ENCODE data around the gene PPIG.
"Not testable (repeated sequence)": the region's sequence is repeated elsewhere in the genome, so short reads cannot be mapped to it uniquely, and the experiment has no call there.

PPIG gene

DNA sequence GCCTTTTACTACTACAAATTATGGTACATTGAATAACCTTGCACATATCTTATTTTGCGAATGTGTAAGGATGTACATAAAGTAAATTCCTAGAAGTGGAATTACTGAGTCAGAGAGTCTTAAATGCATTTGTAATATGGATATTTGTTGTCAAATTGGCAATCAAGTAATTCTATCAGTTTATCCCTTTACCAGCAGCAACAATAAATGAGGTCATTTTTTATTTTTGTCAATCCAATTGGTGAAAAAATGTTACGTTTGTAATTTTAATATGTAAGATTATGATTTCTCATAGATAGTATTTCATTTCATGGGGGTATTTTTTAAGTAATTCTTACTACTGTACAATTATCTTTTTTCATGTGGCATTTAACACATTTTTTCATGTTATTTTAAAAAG, 14.8 kb downstream of the PPIG start:
- no peak for DNase-seq

DNA sequence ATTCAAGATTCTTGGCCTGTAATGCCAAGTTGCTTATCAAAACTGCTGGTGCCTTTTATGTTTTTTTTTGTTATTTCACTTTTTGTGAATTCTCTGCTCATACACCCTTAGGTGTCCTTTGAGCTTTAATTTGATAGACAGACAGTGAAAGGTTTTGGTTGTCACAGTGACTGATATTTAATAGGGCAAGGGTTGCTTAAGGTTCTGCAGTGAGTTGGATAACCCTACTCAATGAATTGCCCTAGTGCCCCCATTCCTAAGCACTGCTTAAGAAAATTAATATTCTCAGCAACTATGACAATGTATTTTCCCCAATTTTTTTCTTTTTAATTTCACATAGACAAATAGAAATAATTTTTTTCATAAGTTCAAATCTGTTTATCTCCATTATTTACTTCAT, 15.4 kb downstream of the PPIG start:
- DNase-seq, result no peak

DNA sequence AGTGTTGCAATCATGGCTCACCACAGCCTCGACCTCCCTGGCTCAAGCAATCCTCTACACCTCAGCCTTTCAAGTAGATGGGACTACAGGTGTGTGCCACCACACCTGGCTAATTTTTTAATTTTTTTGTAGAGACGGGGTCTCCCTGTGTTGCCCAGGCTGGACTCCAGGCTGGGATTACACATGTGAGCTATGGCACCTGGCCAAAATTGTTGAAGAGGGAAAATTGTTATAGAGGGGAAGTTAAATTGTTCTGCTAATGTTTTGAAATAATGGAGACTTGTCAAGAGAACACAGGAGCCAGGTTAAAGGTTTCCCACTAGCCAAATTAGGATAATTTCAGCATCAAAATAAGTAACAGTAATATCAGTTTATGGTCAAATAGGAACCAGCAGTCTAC, 25.1 kb downstream of the PPIG start:
- DNase-seq, result no peak

DNA sequence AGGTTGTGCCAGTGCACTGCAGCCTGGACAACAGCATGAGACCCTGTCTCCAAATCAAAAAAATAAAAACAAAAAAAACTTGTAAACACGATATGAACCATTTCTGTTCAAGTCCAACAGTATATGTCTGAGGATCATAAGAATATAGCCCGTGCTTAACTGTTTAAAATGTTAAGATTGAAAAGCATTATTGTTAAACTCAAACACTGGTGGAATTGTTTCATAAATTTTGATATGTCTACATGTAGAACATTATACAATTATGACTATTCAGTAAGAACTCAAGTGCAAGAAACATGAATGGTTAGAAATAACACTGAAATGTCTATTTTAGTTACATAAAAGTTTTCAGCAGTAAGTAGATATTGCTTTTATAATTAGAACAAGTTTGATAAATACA, 29.7 kb downstream of the PPIG start:
- DNase-seq, result no peak

DNA sequence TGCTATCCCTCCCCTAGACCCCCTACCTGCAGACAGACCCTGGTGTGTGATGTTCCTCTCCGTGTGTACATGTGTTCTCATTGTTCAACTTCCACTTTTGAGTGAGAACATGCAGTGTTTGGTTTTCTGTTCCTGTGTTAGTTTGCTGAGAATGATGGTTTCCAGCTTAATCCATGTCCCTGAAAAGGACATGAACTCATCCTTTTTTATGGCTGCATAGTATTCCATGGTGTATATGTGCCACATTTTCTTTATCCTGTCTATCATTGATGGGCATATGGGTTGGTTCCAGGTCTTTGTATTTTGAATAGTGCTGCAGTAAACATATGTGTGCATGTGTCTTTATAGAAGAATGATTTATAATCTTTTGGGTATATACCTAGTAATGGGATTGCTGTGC, 31.8 kb downstream of the PPIG start:
- DNase-seq, result not testable (repeated sequence)

DNA sequence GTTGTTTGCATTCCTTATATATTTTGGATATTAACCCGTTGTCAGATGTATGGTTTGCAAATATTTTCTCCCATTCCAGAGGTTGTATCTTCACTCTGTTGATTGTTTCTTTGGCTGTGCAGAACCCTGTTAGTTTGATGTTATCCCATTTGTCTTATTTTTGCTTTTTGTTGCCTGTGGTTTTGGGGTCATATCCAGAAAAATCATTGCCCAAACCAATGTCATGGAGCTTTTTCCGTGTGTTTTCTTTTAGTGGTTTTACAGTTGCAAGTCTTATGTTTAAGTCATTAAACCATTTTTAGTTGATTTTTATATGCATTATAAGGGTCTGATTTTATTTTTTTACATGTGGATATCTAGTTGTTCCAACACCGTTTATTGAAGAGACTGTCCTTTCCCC, 35.8 kb downstream of the PPIG start:
- no peak for DNase-seq

DNA sequence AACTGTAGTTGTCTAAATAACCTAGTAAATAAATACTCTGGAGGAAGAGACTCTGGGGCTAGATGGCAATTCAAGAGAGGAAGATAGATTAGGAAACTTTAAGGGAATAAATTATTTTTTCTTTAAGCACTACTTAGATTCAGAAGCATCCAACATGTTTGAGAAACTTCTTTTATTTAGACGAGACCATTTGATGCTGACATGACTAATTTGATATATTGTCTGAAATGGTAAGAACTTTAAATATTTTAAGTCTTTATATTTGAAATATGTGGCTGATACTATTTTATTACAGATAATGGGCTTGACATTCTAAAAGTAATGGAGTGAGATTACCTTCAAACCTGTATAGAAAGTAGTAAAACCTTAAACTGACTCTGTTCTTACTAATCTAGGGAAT, 36.4 kb downstream of the PPIG start:
- DNase-seq, result no peak

DNA sequence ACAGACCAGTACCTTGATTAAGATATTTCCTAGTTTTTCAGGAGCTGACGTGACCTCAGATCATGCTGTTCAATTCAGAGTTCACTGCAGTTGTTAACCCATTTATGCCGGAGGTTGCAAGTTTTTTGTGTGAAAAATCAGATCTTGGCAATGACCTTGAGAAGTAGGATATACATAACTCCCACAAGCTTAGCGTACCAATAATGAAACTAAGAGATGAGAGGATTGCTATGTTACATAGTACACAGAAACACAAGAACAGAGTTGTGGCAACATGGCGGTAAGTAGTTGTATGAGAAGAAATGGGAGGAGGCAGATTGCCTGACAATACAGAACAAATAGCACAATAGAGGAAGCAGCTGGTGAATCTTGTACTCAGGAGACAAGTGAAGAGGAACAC, 39.1 kb downstream of the PPIG start:
- no peak for DNase-seq

DNA sequence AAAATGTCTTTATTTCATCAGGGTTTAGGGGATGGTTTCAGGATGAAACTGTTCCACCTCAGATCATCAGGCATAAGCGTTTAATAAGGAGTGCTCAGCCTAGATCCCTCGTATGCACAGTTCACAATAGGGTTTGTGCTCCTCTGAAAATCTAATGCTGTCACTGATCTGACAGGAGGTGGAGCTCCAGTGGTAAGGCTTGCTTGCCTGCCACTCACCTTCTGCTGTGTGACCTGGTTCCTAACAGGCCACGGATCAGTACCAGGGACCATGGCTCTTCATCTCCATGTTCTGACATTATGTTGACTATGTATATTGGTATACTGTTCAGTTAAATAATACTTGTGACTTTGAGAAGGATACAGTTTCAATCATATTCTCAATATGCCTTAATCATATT, 41.6 kb downstream of the PPIG start:
- no peak for DNase-seq

DNA sequence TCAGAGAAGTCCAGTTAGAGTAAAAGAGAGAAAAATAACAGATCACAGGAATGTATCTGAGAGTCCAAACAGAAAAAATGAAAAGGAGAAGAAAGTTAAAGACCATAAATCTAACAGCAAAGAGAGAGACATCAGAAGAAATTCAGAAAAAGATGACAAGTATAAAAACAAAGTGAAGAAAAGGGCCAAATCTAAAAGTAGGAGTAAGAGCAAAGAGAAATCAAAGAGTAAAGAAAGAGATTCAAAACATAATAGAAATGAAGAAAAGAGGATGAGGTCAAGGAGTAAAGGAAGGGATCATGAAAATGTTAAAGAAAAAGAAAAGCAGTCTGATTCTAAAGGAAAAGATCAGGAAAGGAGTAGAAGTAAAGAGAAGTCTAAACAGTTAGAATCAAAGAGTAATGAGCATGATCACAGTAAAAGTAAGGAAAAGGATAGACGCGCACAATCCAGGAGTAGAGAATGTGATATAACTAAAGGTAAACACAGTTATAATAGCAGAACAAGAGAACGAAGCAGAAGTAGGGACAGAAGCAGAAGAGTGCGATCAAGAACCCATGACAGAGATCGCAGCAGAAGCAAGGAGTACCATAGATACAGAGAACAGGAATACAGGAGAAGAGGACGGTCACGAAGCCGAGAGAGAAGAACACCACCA, 52.4 kb downstream of the PPIG start:
- no peak for DNase-seq

DNA sequence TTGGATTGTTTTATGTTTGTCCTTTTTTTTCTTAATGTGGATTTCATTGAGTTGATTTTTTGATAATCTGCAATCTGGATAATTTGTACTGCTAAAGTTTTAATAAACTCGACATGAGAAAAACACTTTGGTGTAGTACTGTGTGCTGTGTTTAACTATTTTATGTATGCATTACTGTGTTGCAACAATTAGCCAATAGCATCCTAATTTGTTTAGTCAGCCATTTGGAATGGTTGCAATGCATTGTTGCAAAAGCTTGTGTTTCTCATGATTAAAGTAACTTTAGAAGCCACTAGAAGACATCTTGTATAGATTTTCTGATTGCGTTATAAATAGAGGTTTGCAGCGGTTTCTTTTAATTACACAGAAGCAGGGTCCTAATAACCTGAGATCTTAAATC, 53.5 kb downstream of the PPIG start:
- DNase-seq, result no peak

DNA sequence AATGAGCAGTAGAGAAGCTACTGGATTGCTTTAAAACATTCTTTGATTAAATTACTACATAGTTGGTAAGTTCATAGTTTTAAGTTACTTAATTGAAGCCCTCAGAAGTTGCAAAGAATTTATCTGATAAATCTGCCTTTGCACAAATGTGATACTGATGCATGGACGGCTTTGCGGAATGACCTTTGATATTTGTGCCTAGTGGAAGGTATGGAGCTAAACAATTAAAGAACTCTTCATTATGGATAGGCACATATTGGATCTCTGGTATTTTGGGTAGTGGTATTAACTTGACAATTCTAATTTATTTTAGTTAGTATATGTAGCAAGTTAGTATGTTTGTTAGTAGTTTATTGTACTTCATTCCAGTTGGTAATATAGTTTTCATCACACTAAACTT, 56.0 kb downstream of the PPIG start:
- no peak for DNase-seq

DNA sequence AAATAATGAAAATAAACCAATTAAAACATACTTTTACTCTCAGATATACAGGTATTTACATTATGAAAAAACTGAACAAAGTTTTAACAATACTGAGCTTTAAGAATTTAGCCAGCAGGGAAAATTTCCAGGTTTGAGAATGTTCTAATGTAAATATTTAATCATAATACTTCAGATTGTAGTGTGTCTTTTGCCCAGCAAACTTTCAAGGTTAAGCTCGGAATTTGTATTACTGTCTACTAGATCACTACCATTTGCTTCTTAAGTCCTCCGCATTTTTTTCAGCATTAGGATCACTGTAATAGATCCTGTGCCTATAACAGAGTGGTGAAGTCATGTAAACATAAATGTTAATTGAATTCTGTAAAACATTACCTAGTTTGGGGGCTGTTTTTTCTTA, 57.3 kb downstream of the PPIG start:
- no peak for DNase-seq

DNA sequence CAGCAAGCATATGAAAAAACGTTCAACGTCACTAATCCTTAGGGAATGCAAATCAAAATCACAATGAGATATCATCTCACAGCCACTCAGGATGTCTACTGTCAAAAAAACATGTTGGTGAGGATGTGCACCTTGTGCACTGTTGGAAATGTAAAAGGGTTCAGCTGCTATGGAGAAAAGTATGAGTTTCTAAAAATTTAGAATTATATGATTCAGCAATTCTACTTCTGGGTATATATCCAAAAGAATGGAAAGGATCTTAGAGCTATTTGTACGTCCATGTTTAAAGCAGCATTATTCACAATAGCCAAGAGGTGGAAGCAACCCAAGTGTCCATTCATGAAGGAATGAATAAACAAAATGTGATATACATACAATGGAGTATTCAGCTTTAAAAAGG, 60.0 kb downstream of the PPIG start:
- no peak for DNase-seq

DNA sequence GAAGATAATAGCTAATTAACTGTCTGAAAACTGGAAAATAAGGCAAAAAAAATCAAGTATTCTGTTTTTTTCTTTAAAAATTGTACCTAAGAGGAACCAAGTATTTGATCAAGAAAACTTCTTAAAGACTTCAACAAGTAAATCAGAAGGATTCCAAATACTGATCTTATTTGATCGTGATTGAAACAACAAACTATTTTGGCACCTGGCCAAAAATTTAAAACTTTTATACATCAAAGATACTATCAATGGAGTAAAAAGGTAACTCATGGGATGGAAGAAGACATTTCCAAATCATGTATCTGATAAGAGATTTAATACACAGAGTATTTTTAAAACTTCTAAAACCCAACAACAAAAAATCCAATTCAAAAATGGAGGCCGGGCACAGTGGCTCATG, 63.3 kb downstream of the PPIG start:
- no peak for DNase-seq

DNA sequence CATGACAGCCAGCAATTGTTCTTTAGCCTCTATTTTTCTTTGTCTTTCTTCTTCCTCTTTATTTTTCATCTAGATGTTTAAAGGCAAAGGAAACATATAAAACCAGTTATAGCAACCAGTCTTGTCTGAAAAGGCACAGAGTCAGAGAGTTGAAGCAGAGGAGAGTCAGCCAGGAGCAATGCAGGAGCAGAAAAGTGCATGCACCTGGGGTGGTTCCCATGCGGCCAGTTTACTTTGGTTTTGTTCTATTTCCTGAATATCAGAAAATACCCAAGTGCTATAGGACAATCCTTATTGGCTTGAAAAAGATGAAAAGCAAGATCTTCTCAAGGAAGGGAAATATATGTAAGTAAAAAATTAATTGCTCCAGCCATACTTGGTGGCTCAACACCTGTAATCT, 65.1 kb downstream of the PPIG start:
- no peak for DNase-seq

DNA sequence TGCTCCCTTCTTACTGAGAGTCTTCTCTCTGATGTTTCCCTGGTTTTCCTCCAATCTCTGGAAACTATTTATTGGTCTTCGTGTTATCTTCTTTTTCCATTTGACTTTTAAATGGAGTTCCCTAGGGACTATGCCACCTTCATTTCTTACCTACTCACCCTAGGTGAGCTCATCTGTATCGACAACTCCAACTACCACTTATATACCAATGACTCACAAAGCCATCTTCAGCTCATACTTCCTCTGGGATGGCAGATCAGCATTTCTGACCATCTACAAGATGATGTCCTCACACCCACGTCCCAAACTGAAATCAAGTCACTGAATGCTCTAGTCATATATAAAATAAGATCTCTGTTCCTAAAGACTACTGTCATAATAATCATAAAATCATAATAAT, 69.5 kb downstream of the PPIG start:
- DNase-seq, result no peak

DNA sequence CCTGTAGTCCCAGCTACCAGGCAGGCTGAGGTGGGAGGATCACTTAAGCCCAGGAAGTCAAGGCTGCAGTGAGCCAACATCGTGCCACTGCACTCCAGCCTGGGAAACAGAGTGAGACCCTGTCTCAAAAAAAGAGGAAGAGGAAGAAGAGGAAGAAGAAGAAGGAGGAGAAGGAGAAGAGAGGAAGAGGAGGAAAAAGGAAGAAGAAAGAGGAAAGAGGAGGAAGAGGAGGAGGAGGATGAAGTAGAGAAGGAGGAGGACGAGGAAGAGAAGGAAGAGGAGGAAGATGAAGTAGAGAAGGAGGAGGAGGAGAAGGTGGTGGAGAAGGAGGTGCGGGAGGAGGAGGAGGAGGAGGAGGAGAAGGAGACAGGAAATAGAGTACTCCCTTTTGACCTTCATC, 72.0 kb downstream of the PPIG start:
- no peak for DNase-seq

DNA sequence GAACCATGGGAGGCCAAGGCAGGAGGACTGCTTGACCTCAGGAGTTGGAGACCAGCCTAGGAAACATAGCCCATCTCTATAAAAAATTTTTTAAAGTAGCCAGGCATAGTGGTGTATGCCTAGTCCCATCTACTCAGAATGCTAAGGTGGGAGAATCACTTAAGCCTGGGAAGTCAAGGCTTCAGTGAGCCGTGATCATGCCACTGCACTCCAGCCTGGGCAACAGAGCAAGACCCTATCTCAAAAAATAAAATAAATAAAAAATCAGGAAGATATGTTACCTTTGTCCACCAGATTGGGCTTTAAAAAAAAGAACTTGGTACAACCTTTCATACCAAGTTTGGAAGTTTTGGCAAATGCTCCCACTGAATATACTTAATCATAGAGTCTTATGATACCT, 74.7 kb downstream of the PPIG start:
- no peak for DNase-seq

DNA sequence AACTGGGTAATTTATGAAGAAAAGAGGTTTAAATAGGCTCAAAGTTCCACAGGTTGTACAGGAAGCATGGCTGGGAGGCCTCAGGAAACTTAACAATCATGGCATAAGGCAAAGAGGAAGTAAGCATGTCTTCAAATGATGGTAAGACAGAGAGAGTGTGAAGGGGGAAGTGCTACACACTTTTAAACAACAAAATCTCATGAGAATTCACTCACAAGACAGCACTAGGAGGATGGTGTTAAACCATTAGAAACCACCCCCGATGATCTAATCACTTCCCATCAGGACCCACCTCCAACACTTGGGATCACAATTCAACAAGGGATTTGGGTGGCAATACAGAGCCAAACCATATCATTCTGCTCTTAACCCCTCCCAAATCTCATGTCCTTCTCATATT, 75.2 kb downstream of the PPIG start:
- DNase-seq, result no peak

DNA sequence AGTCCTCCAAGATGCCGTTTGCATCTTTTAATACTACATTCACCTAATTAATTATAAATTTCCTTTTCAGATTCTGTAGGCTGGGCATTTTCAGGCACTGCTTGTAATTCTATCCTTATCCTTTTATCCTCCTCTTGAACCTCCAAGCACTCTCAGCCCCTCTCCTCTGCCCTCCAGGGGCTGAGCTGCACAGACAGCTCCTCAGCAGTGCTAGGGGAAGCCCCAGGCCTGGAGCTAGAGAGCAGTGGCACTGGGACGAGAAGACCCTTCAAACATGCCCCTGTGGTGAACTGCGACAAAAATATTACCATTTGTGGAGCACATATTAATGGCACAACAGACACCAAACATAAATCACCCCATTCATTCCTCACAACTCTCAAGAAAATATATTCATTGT, 77.1 kb downstream of the PPIG start:
- DNase-seq, result no peak

DNA sequence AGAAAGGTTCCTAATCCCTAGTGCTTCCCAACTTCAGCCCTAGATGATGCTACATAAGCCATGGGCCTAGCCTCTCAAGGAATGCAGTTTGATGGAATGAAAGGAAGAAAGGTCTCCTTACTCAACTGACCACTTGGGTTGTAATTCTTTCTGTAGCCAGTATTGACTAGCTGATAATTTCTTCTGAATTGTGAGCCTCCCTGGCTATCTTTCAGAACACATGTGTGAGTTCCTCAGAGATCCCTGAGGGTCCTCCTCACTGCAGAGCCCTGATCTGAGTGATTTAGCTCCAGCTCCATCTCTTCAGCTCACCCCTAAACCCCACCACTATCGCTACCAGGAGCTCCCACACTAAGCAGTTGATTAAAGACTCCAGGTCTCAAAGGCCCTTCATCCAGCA, 78.6 kb downstream of the PPIG start:
- DNase-seq, result no peak

DNA sequence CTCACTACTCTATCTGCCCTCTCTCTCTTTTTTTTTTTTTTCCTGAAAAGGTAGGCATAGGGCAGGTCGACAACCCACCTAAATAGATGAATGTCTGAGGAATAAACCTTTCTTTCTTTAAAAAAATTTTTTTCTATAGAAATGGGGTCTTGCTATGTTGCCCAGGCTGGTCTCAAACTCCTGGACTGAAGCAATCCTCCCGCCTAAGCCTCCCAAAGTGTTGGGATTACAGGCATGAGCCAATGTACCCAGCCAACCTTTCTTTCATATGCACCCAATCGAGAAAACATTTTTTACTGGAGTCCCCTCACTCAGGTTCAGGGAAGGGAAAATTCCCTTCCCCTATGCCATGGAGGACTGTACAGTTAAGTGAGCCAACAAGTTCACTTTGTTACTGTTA, 79.1 kb downstream of the PPIG start:
- no peak for DNase-seq

DNA sequence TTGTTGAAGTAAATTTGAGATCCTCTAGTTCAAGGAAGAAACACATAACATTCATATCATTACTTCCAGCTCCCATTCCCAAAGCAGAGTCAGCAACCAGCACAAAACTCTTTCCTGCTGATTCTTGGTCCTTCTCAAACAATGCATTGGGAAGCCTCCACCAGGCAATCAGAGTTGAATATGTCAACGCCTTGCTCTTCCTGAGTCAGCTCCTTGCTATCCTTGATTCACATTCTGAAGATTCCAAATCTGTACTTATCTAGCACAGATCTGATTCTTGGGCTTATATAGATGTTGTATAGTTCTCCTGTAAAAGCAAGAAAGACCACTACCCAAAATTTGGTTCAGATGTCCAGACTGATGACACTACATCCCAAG, 80.4 kb downstream of the PPIG start:
- no peak for DNase-seq

DNA sequence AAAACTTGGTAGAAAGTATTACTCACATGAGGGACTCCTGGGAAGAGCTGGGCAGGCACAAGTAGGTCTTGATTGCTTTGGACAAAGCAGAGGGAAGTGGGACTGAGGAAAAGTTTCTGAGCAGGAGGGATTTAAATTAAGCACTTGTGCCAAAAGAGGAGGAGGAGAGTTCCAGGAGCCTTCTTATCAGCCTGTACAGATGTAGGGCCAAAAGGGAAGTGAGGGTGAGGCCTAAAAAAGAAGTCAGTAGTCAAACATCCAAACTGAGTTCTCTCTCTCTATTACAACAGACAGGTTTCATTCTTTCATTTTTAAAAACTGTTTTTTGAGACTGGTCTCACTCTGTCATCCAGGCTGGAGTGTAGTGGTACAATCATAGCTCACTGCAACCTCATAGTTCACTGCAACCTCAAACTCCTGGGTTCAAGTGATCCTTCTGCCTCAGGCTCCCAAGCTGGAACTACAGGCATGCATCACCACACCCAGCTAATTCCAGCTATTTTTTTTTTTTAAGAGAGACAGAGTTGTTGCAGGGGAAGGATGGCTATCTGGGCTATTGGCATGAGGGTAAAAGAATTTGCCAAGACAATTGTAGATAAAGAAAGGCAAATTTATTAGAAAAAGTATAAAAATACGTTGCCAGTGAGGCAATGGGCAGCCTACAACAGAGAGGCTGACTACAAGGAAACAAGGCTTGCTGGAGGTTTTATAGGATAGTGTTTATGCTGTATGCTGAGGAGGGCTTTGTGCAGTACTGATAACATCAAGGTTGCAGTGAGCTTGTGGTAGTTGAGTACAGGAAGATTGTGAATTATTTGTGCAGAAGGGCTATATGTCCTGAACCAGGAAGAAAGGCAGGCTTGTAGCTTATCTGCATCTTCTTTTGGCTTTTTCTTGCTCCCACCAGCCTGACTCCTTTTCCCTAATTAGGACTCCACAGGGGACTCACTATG, 81.1 kb downstream of the PPIG start:
- DNase-seq, result no peak
